Smooth muscle cell (in vitro differentiated cells): ENCODE measurements around the gene INO80C. TPM values are rescaled to one million over a fixed set of nuclear protein-coding genes. Genes with fewer than 3 reads are reported as not detected.

Experiments used
- DNase-seq: peaks from one replicate; lab custom pipeline; 2025; ENCODE audit not compliant: unreplicated experiment; lab: John Stamatoyannopoulos, UW
- H2AFZ ChIP-seq: fragments of 200-600 bp; sonication (generic); 2 replicates; pipeline ENCODE4 v1.6.0; 2016; ENCODE audit warnings: antibody characterized with exemption, low read depth, mild to moderate bottlenecking
- H3F3A ChIP-seq: fragments of 200-600 bp; sonication (generic); 2 replicates; pipeline ENCODE4 v1.6.0; 2017; ENCODE audit warnings: antibody characterized with exemption, low read depth
- H3K27ac ChIP-seq: fragments of 200-600 bp; sonication (generic); 2 replicates; pipeline ENCODE4 v1.5.1; 2016; ENCODE audit warnings: low read depth, mild to moderate bottlenecking
- H3K27me3 ChIP-seq: fragments of 200-600 bp; sonication (generic); 2 replicates; pipeline ENCODE4 v1.6.1; 2016; ENCODE audit warnings: low read depth, mild to moderate bottlenecking
- H3K36me3 ChIP-seq: fragments of 200-600 bp; sonication (generic); 2 replicates; pipeline ENCODE4 v1.5.1; 2016; ENCODE audit warnings: low read depth
- H3K4me1 ChIP-seq: fragments of 200-600 bp; sonication (generic); 2 replicates; pipeline ENCODE4 v1.5.1; 2016; ENCODE audit warnings: low read depth
- H3K4me2 ChIP-seq: fragments of 200-600 bp; sonication (generic); 2 replicates; pipeline ENCODE4 v1.6.0; 2016; ENCODE audit warnings: mild to moderate bottlenecking
- H3K4me3 ChIP-seq: fragments of 200-600 bp; sonication (generic); 2 replicates; pipeline ENCODE4 v1.5.1; 2016; ENCODE audit warnings: mild to moderate bottlenecking
- H3K79me2 ChIP-seq: fragments of 200-600 bp; sonication (generic); 2 replicates; pipeline ENCODE4 v1.6.0; 2016; ENCODE audit warnings: low read depth, mild to moderate bottlenecking
- H3K9ac ChIP-seq: fragments of 200-600 bp; sonication (generic); 2 replicates; pipeline ENCODE4 v1.6.0; 2016; ENCODE audit warnings: low read depth
- H3K9me3 ChIP-seq: fragments of 200-600 bp; sonication (generic); replicated peaks from 2 replicates; pipeline ENCODE4 v1.5.1; 2016; ENCODE audit warnings: low read depth
- H4K20me1 ChIP-seq: fragments of 200-600 bp; sonication (generic); 2 replicates; pipeline ENCODE4 v1.6.0; 2016; ENCODE audit warnings: low read depth
- CTCF ChIP-seq: fragments of 200-600 bp; sonication (generic); IDR thresholded peaks from 2 replicates; pipeline ENCODE4 v1.5.1; 2017; ENCODE audit warnings: borderline replicate concordance, mild to moderate bottlenecking, antibody characterized with exemption; ENCODE audit not compliant: insufficient read depth, poor library complexity, severe bottlenecking
- WGBS: methylation state at CpG from one replicate; pipeline ENCODE4 v1.1.7; 2016; ENCODE audit warnings: low lambda C conversion rate; 5-methylcytosine and 5-hydroxymethylcytosine counted together
- polyA plus RNA-seq: library from polyadenylated mRNA; unstranded; fragments of >200 nt; fragmentation: Nextera tagmentation; extraction: Ambion mirVana; gene quantifications from 2 replicates; pipeline ENCODE4 v1.2.1, GENCODE V29; 2016
- total RNA-seq: library from RNA; depleted of rRNA; stranded (reverse); fragments of >200 nt; gene quantifications from 2 replicates; pipeline ENCODE4 v1.2.3, GENCODE V29; 2014

INO80C gene
- total and polyA plus RNA-seq, 2 experiments from 2014 or later = 6.8 to 13.9 TPM

GRCh38 chr18:35516351-35516750 is 18.6 kb upstream of the INO80C start:
- Histone ChIP-seq H3K9ac (no peak overlapping the region), H3F3A (peaks cover 9% of the 10 kb centered on the region), H3K27me3 (no peaks in the 10 kb centered on the region), H3K36me3 (no peaks in the 10 kb centered on the region), H3K4me3 (no peak overlapping the region), H3K9me3 (no peaks in the 10 kb centered on the region), H2AFZ (peak overlapping the region; percentile 94), H3K27ac (peak overlapping the region; percentile 66), H3K4me2 (peak overlapping the region; percentile 40), H4K20me1 (no peaks in the 10 kb centered on the region), H3K79me2 (no peaks in the 10 kb centered on the region), H3K4me1 (peaks cover 12% of the 10 kb centered on the region)
- DNase-seq = no peak
- TF ChIP-seq CTCF = no peak
- WGBS = 74% methylated on average over 3 of the region's 3 CpGs

DNA sequence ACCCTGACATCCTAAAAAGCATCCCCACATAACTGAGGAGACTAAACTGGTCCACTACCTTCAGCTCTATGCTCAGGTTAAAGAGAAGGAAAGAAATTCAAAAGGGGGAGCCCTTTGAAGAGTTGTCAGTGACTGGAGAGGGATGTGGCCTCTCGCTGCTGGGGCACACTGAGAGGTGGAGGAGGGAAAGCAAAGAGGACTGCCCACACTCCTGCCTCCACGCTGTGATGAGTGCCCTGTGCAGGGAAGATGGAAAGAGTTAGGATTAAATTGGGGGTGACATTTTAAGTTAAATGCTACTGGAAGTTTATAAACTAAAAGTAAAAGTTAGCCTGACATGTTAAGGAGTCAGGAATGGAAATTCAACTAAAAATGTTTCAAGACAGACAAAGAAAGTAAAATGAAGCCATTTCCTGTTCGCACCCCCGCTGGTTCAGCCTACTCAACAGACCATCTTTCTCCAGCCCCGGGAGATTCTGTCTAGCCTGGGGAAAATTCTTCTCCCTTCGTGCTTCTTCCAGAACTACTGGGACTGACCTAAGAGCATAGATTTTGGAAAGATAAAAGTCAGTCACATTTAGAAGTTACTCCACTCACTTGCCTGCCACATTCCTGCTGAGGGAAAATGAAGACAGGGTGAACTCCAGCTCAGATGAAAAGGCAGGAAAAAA is 17.8 kb upstream of the INO80C start:
- peak overlapping the region; percentile 40 for H3K4me2 ChIP-seq
- no peaks in the 10 kb centered on the region for H3K79me2 ChIP-seq
- WGBS = 28% methylated on average over 6 of the region's 6 CpGs
- no peak overlapping the region for H3K4me3 ChIP-seq
- no peak for DNase-seq
- no peaks in the 10 kb centered on the region for H3K27me3 ChIP-seq
- H3F3A ChIP-seq = peaks cover 9% of the 10 kb centered on the region
- no peaks in the 10 kb centered on the region for H4K20me1 ChIP-seq
- H3K36me3 ChIP-seq = no peaks in the 10 kb centered on the region
- H3K4me1 ChIP-seq = peaks cover 12% of the 10 kb centered on the region
- peak overlapping the region; percentile 94 for H2AFZ ChIP-seq
- H3K9ac ChIP-seq = no peak overlapping the region
- no peak for TF ChIP-seq CTCF
- H3K27ac ChIP-seq = peak overlapping the region; percentile 66
- H3K9me3 ChIP-seq = no peaks in the 10 kb centered on the region

GRCh38 chr18:35514752-35515459 is 17.1 kb upstream of the INO80C start:
- Histone ChIP-seq H3K9ac (no peak overlapping the region), H3K4me3 (no peak overlapping the region), H2AFZ (peak overlapping the region; percentile 94), H3K4me1 (peaks cover 12% of the 10 kb centered on the region), H3K27me3 (no peaks in the 10 kb centered on the region), H4K20me1 (no peaks in the 10 kb centered on the region), H3K9me3 (no peaks in the 10 kb centered on the region), H3K79me2 (no peaks in the 10 kb centered on the region), H3F3A (peaks cover 9% of the 10 kb centered on the region), H3K4me2 (no peak overlapping the region), H3K27ac (peak overlapping the region; percentile 74), H3K36me3 (no peaks in the 10 kb centered on the region)
- 99% methylated on average over 7 of the region's 7 CpGs for WGBS
- TF ChIP-seq CTCF = no peak
- DNase-seq = no peak

- peak overlapping the region; percentile 74 for H3K27ac ChIP-seq
- no peak for DNase-seq
- no peak for TF ChIP-seq CTCF
These were observed 16.5 kb upstream of the INO80C start for GRCh38 chr18:35514283-35514682.

More at GRCh38 chr18:35514283-35514682, 16.5 kb upstream of the INO80C start:
- no peaks in the 10 kb centered on the region for H3K9me3 ChIP-seq
- H3K4me1 ChIP-seq = peaks cover 12% of the 10 kb centered on the region
- no peaks in the 10 kb centered on the region for H3K36me3 ChIP-seq
- H3K4me3 ChIP-seq = no peak overlapping the region
- no peak overlapping the region for H3K9ac ChIP-seq
- H3K79me2 ChIP-seq = no peaks in the 10 kb centered on the region
- no peak overlapping the region for H2AFZ ChIP-seq
- no peaks in the 10 kb centered on the region for H4K20me1 ChIP-seq
- H3K27me3 ChIP-seq = no peaks in the 10 kb centered on the region
- 97% methylated on average over 2 of the region's 2 CpGs for WGBS
- peaks cover 9% of the 10 kb centered on the region for H3F3A ChIP-seq
- H3K4me2 ChIP-seq = no peak overlapping the region
